ENCODE results near the gene SYNE3.

DNA sequence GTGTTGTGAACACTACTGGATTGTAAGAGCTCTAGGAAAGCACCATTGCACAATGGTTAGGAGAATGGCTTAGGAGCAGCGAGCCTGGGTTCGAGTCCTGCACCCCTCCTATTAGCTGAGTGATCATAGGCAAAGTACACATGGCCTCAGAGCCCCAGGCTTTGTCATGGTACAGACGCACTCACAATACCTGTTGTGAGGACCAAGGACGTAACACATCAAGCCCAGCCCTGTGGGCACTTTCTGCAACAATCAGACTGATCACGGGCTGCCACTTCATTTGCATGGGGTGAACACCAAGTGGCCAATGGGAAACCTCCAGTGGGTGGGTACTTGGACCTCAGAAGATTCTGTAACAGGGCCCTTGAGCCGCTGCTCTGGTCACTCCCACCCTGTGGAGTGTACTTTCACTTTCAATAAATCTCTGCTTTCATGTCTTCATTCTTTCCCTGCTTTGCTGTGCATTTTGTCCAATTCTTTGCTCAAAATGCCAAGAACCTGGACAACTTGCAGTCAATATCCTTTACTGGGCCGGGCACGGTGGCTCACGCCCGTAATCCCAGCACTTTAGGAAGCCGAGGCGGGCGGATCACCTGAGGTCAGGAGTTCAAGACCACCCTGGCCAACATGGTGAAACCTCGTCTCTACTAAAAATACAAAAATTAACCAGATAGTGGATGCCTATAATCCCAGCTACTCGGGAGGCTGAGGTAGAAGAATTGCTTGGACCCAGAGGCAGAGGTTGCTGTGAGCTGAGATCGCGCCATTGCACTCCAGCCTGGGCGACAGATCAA, 46.6 kb upstream of the SYNE3 start:
- no peak for TF ChIP-seq SIN3A (IDR thresholded peaks at IDR 0.05; ENCODE audit: borderline replicate concordance, insufficient read depth, low read depth, low read length)
- TF ChIP-seq, protein P1, sequence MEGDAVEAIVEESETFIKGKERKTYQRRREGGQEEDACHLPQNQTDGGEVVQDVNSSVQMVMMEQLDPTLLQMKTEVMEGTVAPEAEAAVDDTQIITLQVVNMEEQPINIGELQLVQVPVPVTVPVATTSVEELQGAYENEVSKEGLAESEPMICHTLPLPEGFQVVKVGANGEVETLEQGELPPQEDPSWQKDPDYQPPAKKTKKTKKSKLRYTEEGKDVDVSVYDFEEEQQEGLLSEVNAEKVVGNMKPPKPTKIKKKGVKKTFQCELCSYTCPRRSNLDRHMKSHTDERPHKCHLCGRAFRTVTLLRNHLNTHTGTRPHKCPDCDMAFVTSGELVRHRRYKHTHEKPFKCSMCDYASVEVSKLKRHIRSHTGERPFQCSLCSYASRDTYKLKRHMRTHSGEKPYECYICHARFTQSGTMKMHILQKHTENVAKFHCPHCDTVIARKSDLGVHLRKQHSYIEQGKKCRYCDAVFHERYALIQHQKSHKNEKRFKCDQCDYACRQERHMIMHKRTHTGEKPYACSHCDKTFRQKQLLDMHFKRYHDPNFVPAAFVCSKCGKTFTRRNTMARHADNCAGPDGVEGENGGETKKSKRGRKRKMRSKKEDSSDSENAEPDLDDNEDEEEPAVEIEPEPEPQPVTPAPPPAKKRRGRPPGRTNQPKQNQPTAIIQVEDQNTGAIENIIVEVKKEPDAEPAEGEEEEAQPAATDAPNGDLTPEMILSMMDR (IDR thresholded peaks at IDR 0.05) = no peak
